HCT116 (cell line): ENCODE results near the gene CCNA2.

Source experiments
- CBX3 ChIP-seq: IDR thresholded peaks from 2 replicates; pipeline ENCODE4 v1.6.1; 2012; ENCODE audit warnings: low read depth
- CEBPB ChIP-seq: IDR thresholded peaks from 2 replicates; pipeline ENCODE4 v1.6.1; 2012; ENCODE audit warnings: low read depth
- EZH2 ChIP-seq: fragments of 200-600 bp; sonication (generic); IDR thresholded peaks from 2 replicates; pipeline ENCODE4 v1.6.1; 2017; ENCODE audit warnings: antibody characterized with exemption, mixed run types
- EZH2phosphoT487 ChIP-seq: fragments of 200-600 bp; IDR thresholded peaks from 2 replicates; pipeline ENCODE4 v1.6.1; 2018; ENCODE audit warnings: antibody characterized with exemption, borderline replicate concordance
- POLR2AphosphoS5 ChIP-seq: IDR thresholded peaks from 2 replicates; pipeline ENCODE4 v1.6.1; 2011; ENCODE audit warnings: mild to moderate bottlenecking, low read depth, low read length, moderate library complexity
- RAD21 ChIP-seq: IDR thresholded peaks from 2 replicates; pipeline ENCODE4 v1.6.1; 2012; ENCODE audit warnings: low read depth, mild to moderate bottlenecking
- SP1 ChIP-seq: IDR thresholded peaks from 2 replicates; pipeline ENCODE4 v1.6.1; 2012; ENCODE audit warnings: low read depth
- SRF ChIP-seq: IDR thresholded peaks from 2 replicates; pipeline ENCODE4 v1.6.1; 2012; ENCODE audit warnings: low read depth
- TF ChIP-seq, protein P1 (sequence below), 3 experiments: fragments of 200-600 bp in 1 of 3; sonication (generic) in 1 of 3; IDR thresholded peaks in 2 of 3; conservative IDR thresholded peaks in 1 of 3; 2 replicates each; pipeline ENCODE4 v1.5.1; 2012 to 2017; ENCODE audit warnings: low read depth in 2 of 3, low read length in 2 of 3, antibody characterized with exemption in 1 of 3, borderline replicate concordance in 1 of 3, control low read depth in 1 of 3, mild to moderate bottlenecking in 1 of 3, mixed read lengths in 1 of 3, mixed run types in 1 of 3, moderate library complexity in 1 of 3; ENCODE audit not compliant: insufficient read depth in 1 of 3

GRCh38 chr4:121777625-121778024 is 46.1 kb downstream of the CCNA2 start:
- TF ChIP-seq, protein P1, sequence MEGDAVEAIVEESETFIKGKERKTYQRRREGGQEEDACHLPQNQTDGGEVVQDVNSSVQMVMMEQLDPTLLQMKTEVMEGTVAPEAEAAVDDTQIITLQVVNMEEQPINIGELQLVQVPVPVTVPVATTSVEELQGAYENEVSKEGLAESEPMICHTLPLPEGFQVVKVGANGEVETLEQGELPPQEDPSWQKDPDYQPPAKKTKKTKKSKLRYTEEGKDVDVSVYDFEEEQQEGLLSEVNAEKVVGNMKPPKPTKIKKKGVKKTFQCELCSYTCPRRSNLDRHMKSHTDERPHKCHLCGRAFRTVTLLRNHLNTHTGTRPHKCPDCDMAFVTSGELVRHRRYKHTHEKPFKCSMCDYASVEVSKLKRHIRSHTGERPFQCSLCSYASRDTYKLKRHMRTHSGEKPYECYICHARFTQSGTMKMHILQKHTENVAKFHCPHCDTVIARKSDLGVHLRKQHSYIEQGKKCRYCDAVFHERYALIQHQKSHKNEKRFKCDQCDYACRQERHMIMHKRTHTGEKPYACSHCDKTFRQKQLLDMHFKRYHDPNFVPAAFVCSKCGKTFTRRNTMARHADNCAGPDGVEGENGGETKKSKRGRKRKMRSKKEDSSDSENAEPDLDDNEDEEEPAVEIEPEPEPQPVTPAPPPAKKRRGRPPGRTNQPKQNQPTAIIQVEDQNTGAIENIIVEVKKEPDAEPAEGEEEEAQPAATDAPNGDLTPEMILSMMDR (IDR thresholded peaks at IDR 0.05 in 2 of 3, conservative IDR thresholded peaks at IDR 0.05 in 1 of 3; ENCODE audit: borderline replicate concordance in 1 of 3, insufficient read depth in 1 of 3, low read depth in 2 of 3, low read length in 2 of 3) = no peak
- TF ChIP-seq CEBPB (no peak), EZH2phosphoT487 (no peak), EZH2 (no peak), POLR2AphosphoS5 (no peak), SP1 (no peak), CBX3 (no peak), SRF (no peak), RAD21 (no peak)
